Suprapubic skin (tissue), 4 donors: ENCODE data around the gene ZNF331. TPM values are rescaled to one million over a fixed set of nuclear protein-coding genes. Genes with fewer than 3 reads are reported as not detected.

ENCODE experiments used
- DNase-seq, 2 donors: peaks; one replicate each; pipeline ENCODE4 v3.0.0-alpha.2; 2019; ENCODE audit warnings: low spot score in 2 of 2
- H3K27ac ChIP-seq: fragments of 200-600 bp; sonication (generic); one replicate; pipeline ENCODE4 v1.5.1; 2019
- H3K27me3 ChIP-seq: fragments of 200-600 bp; sonication (generic); one replicate; pipeline ENCODE4 v1.5.1; 2019
- H3K36me3 ChIP-seq: fragments of 200-600 bp; sonication (generic); one replicate; pipeline ENCODE4 v1.5.1; 2019
- H3K4me1 ChIP-seq: fragments of 200-600 bp; sonication (generic); one replicate; pipeline ENCODE4 v1.5.1; 2019
- H3K4me3 ChIP-seq: fragments of 200-600 bp; sonication (generic); one replicate; pipeline ENCODE4 v1.5.1; 2019; ENCODE audit warnings: mild to moderate bottlenecking
- H3K9me3 ChIP-seq: fragments of 200-600 bp; sonication (generic); one replicate; pipeline ENCODE4 v1.5.1; 2019
- EP300 ChIP-seq: sonication (generic); formaldehyde crosslinking; IDR thresholded peaks from one replicate; pipeline ENCODE4 v1.6.1; 2017; ENCODE audit warnings: antibody characterized with exemption
- POLR2A ChIP-seq, 2 donors: fragments of 450-650 bp; IDR thresholded peaks; one replicate each; pipeline ENCODE4 v1.6.1; 2017; ENCODE audit warnings: antibody characterized with exemption in 2 of 2, mild to moderate bottlenecking in 2 of 2, moderate library complexity in 2 of 2
- POLR2AphosphoS5 ChIP-seq, 3 donors: sonication (generic); formaldehyde crosslinking; IDR thresholded peaks; one replicate each; pipeline ENCODE4 v1.6.1; 2017; ENCODE audit warnings: antibody characterized with exemption in 3 of 3
- WGBS: methylation state at CpG from one replicate; pipeline ENCODE4 v1.1.5; 2018; 5-methylcytosine and 5-hydroxymethylcytosine counted together
- total RNA-seq, 4 donors: library from RNA; depleted of rRNA; stranded (reverse); fragments of >200 nt; gene quantifications; one replicate each; pipeline ENCODE4 v1.1.0, GENCODE V29; 2016
- TF ChIP-seq, protein P1 (sequence below), 2 donors: fragments of 200-600 bp in 1 of 2; fragments of 450-650 bp in 1 of 2; sonication (generic) in 1 of 2; IDR thresholded peaks; one replicate each; pipeline ENCODE4 v1.5.1; 2016 to 2019; ENCODE audit warnings: antibody characterized with exemption in 2 of 2, mild to moderate bottlenecking in 1 of 2, moderate library complexity in 1 of 2

ZNF331 gene
- total RNA-seq, 4 donors from 2014 or later: 20.5 to 41.1 (median 27.8) TPM

DNA sequence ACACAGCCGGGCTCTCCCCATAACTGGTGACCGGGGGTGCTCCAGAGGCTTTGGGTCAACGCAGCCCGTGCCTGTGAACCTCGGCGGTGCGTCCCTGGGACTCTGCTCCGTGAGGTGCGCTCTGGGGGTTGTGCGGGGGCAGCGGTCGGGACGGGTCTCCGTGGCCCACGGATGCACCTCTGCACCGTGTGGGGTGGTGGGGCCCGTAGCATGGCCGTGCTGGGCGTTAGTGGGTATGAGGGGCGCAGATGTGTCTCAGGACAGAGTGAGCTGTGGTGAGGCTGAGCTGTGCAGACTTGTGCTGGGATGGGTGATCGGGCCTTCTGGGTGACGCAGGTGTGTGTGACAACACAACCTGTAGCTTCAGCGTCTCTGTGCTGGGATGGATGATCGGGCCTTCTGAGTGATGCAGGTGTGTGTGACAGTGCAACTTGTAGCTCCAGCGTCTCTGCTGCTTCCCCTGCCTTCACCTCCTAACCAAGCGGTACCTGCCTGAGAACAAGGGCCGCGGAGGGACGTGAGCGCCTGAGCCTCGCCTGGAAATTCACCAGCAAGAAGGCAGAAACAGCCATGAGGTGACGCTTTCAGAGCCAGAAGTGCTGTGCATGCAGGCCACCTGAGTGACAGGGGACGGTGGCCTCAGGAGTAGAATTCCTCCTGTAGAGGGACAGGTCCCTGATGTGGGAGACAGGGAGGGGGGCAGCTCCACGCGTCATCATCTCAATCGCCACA, 599 bp downstream of the ZNF331 start:
- no peak for DNase-seq
- WGBS: 75% methylated on average over 7 of the region's 36 CpGs
- H3K4me3 ChIP-seq: peak overlapping the region; percentile 57
- H3K4me1 ChIP-seq: peaks cover 4% of the 10 kb centered on the region
- TF ChIP-seq EP300: no peak
- TF ChIP-seq POLR2AphosphoS5 (IDR thresholded peaks at IDR 0.05): no peak
- TF ChIP-seq, protein P1, sequence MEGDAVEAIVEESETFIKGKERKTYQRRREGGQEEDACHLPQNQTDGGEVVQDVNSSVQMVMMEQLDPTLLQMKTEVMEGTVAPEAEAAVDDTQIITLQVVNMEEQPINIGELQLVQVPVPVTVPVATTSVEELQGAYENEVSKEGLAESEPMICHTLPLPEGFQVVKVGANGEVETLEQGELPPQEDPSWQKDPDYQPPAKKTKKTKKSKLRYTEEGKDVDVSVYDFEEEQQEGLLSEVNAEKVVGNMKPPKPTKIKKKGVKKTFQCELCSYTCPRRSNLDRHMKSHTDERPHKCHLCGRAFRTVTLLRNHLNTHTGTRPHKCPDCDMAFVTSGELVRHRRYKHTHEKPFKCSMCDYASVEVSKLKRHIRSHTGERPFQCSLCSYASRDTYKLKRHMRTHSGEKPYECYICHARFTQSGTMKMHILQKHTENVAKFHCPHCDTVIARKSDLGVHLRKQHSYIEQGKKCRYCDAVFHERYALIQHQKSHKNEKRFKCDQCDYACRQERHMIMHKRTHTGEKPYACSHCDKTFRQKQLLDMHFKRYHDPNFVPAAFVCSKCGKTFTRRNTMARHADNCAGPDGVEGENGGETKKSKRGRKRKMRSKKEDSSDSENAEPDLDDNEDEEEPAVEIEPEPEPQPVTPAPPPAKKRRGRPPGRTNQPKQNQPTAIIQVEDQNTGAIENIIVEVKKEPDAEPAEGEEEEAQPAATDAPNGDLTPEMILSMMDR (IDR thresholded peaks at IDR 0.05): no peak
- peak in 1 of 2 donors; percentile 9 for TF ChIP-seq POLR2A (IDR thresholded peaks at IDR 0.05)
- H3K36me3 ChIP-seq: peaks cover 11% of the 10 kb centered on the region
- no peaks in the 10 kb centered on the region for H3K9me3 ChIP-seq
- H3K27me3 ChIP-seq: no peaks in the 10 kb centered on the region
- peak overlapping the region; percentile 77 for H3K27ac ChIP-seq

DNA sequence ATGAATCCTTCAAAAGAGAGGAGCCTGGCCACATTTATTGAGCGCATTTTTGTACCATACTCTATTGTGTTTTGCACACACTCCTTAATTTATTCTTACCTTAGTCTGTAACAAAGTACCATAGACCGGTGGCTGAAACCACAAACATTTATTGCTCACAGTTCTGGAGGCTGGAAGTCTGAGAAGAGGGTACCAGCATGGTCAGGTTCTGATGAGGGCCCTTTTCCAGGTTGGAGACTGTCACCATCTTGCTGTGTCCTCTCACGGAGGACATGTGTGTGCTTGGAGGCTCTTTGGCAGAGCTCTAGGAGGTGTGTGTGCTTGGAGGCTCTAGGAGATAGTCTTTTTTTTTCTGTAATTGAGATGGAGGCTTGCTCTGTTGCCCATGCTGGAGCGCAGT, 2.1 kb downstream of the ZNF331 start:
- TF ChIP-seq, protein P1 (IDR thresholded peaks at IDR 0.05): no peak
- no peak for TF ChIP-seq POLR2A (IDR thresholded peaks at IDR 0.05)
- no peak for TF ChIP-seq EP300
- no peak for TF ChIP-seq POLR2AphosphoS5 (IDR thresholded peaks at IDR 0.05)
- H3K27ac ChIP-seq: no peak overlapping the region
- peaks cover 4% of the 10 kb centered on the region for H3K4me1 ChIP-seq
- no peaks in the 10 kb centered on the region for H3K9me3 ChIP-seq
- H3K27me3 ChIP-seq: no peaks in the 10 kb centered on the region
- peaks cover 11% of the 10 kb centered on the region for H3K36me3 ChIP-seq
- H3K4me3 ChIP-seq: no peak overlapping the region
- WGBS: 61% methylated on average over 3 of the region's 4 CpGs
- DNase-seq: no peak

DNA sequence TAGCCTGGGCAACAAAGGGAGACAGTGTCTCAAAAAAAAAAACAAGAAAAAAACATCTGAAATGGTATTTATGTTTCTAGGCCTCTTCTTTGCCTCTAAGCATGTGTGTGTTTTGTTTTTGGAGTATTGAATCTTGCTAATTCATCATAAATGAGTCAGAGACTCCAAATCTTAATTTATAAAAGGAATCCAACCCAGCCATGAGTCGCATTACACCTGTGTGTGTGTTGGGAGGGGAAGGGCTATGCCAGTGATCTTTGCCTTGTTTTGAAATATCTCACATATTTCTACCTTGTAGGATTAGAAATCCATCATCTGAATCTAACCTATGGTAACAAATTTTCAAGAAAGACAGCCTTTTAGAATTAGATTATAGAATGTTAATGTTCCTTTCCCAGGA, 4.0 kb downstream of the ZNF331 start:
- no peaks in the 10 kb centered on the region for H3K27me3 ChIP-seq
- no peak overlapping the region for H3K27ac ChIP-seq
- TF ChIP-seq EP300 (no peak), POLR2AphosphoS5 (IDR thresholded peaks at IDR 0.05) (no peak)
- H3K36me3 ChIP-seq: peaks cover 14% of the 10 kb centered on the region
- 84% methylated on average over 1 of the region's 1 CpG for WGBS
- no peak overlapping the region for H3K4me3 ChIP-seq
- peaks cover 6% of the 10 kb centered on the region for H3K4me1 ChIP-seq
- no peak for DNase-seq
- H3K9me3 ChIP-seq: no peaks in the 10 kb centered on the region

DNA sequence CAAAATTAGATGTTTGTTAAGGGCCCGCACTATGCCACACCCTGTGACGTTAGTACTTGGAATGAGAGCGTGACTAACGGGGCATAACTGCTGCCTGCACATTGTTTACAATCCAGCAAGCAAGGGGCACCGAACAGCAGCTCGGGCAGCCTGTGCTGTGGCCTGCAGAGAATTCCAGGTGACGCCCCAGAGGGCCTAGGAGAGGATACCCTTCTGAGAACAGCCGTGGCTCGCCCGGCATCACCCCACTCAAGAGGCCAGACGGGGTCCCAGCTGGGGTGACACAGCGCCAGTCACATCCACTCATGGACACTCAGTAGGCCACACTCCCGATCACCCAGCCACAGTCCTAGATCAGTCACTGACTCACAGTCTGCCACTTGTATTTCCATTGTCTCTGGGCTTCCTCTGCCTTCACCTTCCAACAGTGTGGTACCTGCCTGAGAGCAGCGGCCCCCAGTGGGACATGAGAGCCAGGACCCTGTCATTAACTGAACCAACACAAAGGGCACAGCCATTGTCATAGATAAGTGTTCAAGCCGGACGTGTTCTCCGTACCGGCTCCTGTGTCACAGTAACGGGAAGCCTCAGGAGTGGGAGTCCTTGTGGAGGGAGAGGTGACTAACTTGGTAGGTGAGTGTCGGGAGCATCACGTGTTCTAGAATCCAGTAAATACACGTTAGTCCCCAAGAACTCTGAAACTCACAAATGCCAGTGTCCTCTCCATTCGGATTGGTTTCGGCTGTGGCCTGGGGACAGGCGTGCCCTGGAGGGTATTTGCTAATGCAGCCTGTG, 7.5 kb downstream of the ZNF331 start:
- Histone ChIP-seq H3K4me3 (no peak overlapping the region), H3K4me1 (peaks cover 15% of the 10 kb centered on the region), H3K27ac (peak overlapping the region; percentile 74), H3K27me3 (no peaks in the 10 kb centered on the region), H3K9me3 (no peaks in the 10 kb centered on the region), H3K36me3 (peaks cover 14% of the 10 kb centered on the region)
- 79% methylated on average over 23 of the region's 25 CpGs for WGBS
- peak in 1 of 3 donors; percentile 24 for TF ChIP-seq POLR2AphosphoS5 (IDR thresholded peaks at IDR 0.05)
- no peak for TF ChIP-seq POLR2A (IDR thresholded peaks at IDR 0.05)
- DNase-seq: no peak

DNA sequence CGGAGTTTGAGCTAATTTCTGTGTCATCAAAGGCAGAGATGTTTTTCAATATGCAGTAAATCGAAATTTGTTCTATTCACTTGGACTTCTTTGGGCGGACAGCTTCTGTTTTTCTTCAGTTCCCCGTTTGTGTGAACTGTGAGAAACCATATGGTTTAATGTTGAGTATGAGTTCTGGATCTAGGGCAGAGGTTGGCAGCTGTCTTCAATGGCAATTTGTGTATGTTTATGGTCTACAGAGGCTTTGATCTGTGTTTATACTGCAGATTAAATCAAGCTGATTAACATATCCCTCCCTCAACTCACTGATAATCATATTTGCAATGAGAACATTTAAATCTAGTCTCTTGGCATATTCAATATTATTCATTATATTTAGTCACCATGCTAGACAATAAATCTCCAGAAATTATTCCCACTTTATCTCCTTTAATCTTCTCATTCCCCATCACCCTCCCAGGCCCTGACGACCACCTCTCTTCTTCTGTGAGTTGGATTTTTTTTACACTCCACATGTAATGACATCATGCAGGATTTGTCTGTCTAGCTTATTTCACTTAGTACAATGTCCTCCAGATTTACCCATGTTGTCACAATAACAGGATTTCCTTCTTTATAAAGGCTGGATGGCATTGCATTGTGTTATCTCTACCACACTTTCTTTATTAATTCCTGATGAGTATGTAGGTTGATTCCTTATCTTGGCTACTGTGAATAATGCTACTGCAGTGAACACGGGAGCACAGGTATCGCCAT, 9.0 kb downstream of the ZNF331 start:
- TF ChIP-seq, protein P1 (IDR thresholded peaks at IDR 0.05): no peak
- no peak for TF ChIP-seq POLR2A (IDR thresholded peaks at IDR 0.05)
- TF ChIP-seq POLR2AphosphoS5 (IDR thresholded peaks at IDR 0.05): no peak
- no peak for TF ChIP-seq EP300
- Histone ChIP-seq H3K27ac (peak overlapping the region; percentile 34), H3K4me1 (peaks cover 15% of the 10 kb centered on the region), H3K36me3 (peaks cover 7% of the 10 kb centered on the region), H3K27me3 (no peaks in the 10 kb centered on the region), H3K4me3 (no peak overlapping the region), H3K9me3 (no peaks in the 10 kb centered on the region)
- 62% methylated on average over 7 of the region's 7 CpGs for WGBS
- DNase-seq: no peak
